Fibroblast of villous mesenchyme (primary cell): ENCODE data around the gene ETHE1. TPM values are rescaled to one million over a fixed set of nuclear protein-coding genes. Genes with fewer than 3 reads are reported as not detected.

ENCODE experiments used
- DNase-seq: peaks from one replicate; pipeline ENCODE4 v3.0.0-alpha.2; 2010; ENCODE audit warnings: low read depth
- H3K4me3 ChIP-seq: 2 replicates; pipeline ENCODE4 v1.5.1; 2011; ENCODE audit warnings: low read depth, mild to moderate bottlenecking, low read length
- CTCF ChIP-seq: IDR thresholded peaks from 2 replicates; pipeline ENCODE4 v1.5.1; 2012; ENCODE audit warnings: low read depth, mild to moderate bottlenecking, low read length; ENCODE audit not compliant: insufficient read depth
- total RNA-seq: library from RNA; depleted of rRNA; stranded (reverse); fragments of >200 nt; gene quantifications from 2 replicates; pipeline ENCODE4 v1.2.3, GENCODE V29; 2012

The ETHE1 gene
- 113 and 121 TPM in 2 replicates for total RNA-seq

- TF ChIP-seq CTCF, result no peak
- peak within 1 kb of the TSS; percentile 90 for H3K4me3 ChIP-seq
- DNase-seq, result peak; percentile 54
Measured at GRCh38 chr19:43526884-43527859, at the start of gene ETHE1. ETHE1 (minus strand) TSS chr19:43527201; CDS start chr19:43527177, 24 bp downstream.

GRCh38 chr19:43575955-43576878 lies 49.2 kb upstream of the ETHE1 start:
- peak overlapping the region; percentile 93 for H3K4me3 ChIP-seq
- TF ChIP-seq CTCF, result no peak
- DNase-seq, result peak; percentile 51

- no peak for TF ChIP-seq CTCF
- H3K4me3 ChIP-seq, result peak within 1 kb of the TSS; percentile 93
- peak; percentile 99 for DNase-seq
Measured at GRCh38 chr19:43575156-43575950, 48.4 kb upstream of the ETHE1 start, which contains the start of the genes PINLYP and XRCC1. PINLYP (plus strand) TSS chr19:43575801; CDS start chr19:43577192, 1,391 bp downstream. XRCC1 (minus strand) TSS chr19:43575527; CDS start chr19:43575458, 69 bp downstream.

GRCh38 chr19:43574424-43575155 lies 47.6 kb upstream of the ETHE1 start:
- no peak for DNase-seq
- TF ChIP-seq CTCF, result no peak
- peak overlapping the region; percentile 93 for H3K4me3 ChIP-seq

GRCh38 chr19:43572171-43572588 lies 45.2 kb upstream of the ETHE1 start:
- no peak for DNase-seq
- H3K4me3 ChIP-seq, result no peak overlapping the region
- no peak for TF ChIP-seq CTCF
